Upper lobe of right lung (tissue), 1 donor: ENCODE measurements around the gene WWOX. TPM values are rescaled to one million over a fixed set of nuclear protein-coding genes. Genes with fewer than 3 reads are reported as not detected.

Source experiments
- ATAC-seq: fragments of 200-7000 bp; cut with Tn5 transposase; one replicate; pipeline ENCODE4 v1.9.1; 2020; ENCODE audit warnings: mild to moderate bottlenecking, moderate library complexity
- DNase-seq: peaks from one replicate; pipeline ENCODE4 v3.0.0-alpha.2; 2020
- H3K27ac ChIP-seq: fragments of 200-600 bp; one replicate; pipeline ENCODE4 v1.8.0; 2022
- H3K27me3 ChIP-seq: fragments of 200-600 bp; one replicate; pipeline ENCODE4 v1.8.0; 2022; ENCODE audit warnings: mild to moderate bottlenecking
- H3K36me3 ChIP-seq: fragments of 200-600 bp; one replicate; pipeline ENCODE4 v1.8.0; 2022
- H3K4me1 ChIP-seq: fragments of 200-600 bp; one replicate; pipeline ENCODE4 v1.8.0; 2022
- H3K4me3 ChIP-seq: fragments of 200-600 bp; one replicate; pipeline ENCODE4 v1.8.0; 2022; ENCODE audit warnings: mild to moderate bottlenecking
- H3K9me3 ChIP-seq: fragments of 200-600 bp; one replicate; pipeline ENCODE4 v1.8.0; 2022
- CTCF ChIP-seq: fragments of 200-600 bp; IDR thresholded peaks from one replicate; pipeline ENCODE4 v1.8.0; 2022; ENCODE audit warnings: antibody characterized with exemption
- intact Hi-C: fragments of 100-400 bp; cut with DNase I; formaldehyde crosslinking; loops from one replicate; pipeline ENCODE4 v1.11.0; 2022
- total RNA-seq: library from RNA; stranded (reverse); fragmentation: NEBNext Ultra II Directional; extraction: Animal tissue kit (Norgen Biotek cat#: 25700); gene quantifications from one replicate; pipeline ENCODE4 v1.2.1, GENCODE V29; 2021
- donor health status: DM: no; HTN: yes; CAD: no; lungs with severe emphysema.

Gene WWOX
- total RNA-seq, 1 donor from 2014 or later = 17.0 TPM

DNA sequence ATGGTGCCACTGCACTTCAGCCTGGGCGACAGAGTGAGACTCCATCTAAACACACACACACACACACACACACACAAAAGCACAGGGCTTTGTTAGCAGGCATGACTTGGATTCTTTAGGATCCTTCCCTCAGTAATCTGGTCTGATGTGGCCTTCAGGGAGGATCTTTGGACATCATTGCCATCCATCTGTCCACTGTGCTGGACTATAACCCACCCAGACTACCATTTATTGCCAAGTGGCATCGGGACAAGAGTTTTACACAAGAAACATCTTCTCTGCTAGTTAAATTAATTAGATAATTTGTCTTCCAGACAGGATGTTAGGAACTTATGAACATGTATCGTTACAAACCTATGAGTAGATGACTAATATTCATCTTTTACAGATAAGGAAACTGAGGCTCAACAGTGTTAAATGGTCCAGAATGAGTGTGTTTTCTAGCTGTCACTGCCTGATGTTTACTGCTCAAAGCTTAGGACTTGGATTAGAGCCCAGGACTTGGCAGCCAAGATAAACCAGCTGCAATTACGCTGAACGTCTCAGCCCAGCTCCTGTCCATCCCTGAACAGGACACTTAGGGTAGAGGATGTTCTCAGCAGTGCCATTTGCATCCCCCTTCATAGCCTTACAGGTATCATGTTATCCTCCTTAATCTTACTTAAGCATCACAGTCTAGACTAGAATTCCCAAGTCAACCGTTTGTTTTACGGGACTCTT is 285.8 kb downstream of the WWOX start:
- no peak for TF ChIP-seq CTCF
- no peak for ATAC-seq
- DNase-seq = no peak
- Histone ChIP-seq H3K27ac (no peak overlapping the region), H3K36me3 (no peaks in the 10 kb centered on the region), H3K4me1 (peaks cover 7% of the 10 kb centered on the region), H3K27me3 (no peaks in the 10 kb centered on the region), H3K9me3 (no peaks in the 10 kb centered on the region), H3K4me3 (no peak overlapping the region)
- intact Hi-C loops = no loop called here

DNA sequence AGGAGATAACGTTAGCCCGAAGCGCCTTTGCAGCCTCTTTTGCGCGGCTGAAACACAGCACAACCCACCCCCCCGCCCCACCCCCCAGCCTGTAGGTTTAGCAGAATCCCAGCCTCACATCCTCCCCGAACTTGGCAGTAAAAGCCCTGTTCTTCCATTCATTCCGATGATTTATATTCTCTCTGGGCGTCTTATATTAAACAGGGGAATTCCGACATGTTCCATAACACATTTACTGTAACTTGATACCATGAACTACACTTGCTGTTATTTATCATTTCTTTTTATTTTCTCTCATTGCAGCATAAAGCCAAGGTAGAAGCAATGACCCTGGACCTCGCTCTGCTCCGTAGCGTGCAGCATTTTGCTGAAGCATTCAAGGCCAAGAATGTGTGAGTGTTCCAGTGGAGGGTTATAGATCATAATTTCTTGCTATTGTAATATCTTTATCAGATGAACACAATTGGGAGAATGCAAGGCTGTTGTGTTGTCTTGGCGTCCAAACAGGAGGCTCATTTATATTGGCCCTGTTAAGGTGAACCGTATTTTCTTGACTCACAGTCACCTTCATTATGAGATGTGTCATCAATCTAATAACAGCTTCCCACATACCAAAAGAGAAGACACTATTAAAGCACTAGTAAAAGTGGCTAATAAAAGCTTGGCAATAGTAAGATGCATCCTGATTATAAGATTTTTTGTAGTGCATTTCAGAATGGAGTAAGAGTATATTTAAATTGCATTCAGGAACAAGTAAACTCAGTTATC is 287.3 kb downstream of the WWOX start:
- no peak for ATAC-seq
- Histone ChIP-seq H3K4me1 (peaks cover 7% of the 10 kb centered on the region), H3K27ac (no peak overlapping the region), H3K36me3 (no peaks in the 10 kb centered on the region), H3K27me3 (no peaks in the 10 kb centered on the region), H3K4me3 (no peak overlapping the region), H3K9me3 (no peaks in the 10 kb centered on the region)
- DNase-seq = no peak
- intact Hi-C loops = no loop called here
- no peak for TF ChIP-seq CTCF

DNA sequence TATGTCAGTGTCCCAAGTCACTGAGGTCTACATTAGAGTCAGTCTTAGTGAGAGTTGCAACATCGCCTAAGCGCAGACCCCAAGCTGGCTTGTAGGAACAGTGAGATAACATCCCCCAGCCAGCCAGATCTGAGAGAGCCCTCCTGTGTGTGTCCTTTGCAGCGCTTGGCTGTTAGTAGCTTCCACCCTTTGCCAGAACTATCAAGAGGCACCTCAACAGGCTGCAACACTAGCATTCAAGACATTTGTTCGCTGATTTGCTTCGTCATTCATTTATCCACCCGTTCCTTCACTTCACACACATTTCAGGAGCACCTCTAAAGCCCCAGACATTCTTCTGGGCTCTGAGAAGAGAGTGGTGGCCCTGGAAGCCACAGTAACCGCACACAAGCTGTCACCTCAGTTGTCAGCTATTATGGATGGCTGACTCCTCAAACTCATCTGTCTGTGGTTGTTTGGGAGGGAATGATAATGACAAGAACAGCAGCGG is 289.6 kb downstream of the WWOX start:
- H3K27ac ChIP-seq = no peak overlapping the region
- ATAC-seq (no peak), DNase-seq (no peak)
- TF ChIP-seq CTCF = no peak
- H3K4me1 ChIP-seq = peaks cover 12% of the 10 kb centered on the region
- no peak overlapping the region for H3K4me3 ChIP-seq
- intact Hi-C loops = no loop called here
- no peaks in the 10 kb centered on the region for H3K27me3 ChIP-seq
- no peaks in the 10 kb centered on the region for H3K36me3 ChIP-seq
- no peaks in the 10 kb centered on the region for H3K9me3 ChIP-seq

DNA sequence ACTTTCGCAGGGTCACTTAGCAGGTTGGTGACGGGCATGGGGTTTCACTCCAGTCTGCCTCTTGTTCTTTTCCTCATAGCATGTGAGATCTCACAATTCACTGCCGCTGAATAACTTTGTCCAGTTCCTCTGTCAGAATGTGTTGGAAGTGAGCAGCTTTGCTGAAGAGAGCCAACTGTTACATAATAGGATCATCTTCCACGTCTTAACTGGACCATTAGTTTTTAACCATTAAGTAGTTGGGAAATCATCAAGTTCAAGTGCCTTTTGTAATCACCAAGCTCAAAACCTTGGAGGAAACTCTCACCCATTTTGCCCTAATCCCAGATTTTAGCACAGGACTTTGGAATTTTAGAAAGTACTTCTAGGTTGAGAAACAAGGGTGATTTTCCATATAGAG is 290.6 kb downstream of the WWOX start:
- DNase-seq (no peak), ATAC-seq (no peak)
- no peaks in the 10 kb centered on the region for H3K27me3 ChIP-seq
- H3K9me3 ChIP-seq = no peaks in the 10 kb centered on the region
- no peaks in the 10 kb centered on the region for H3K36me3 ChIP-seq
- intact Hi-C loops = no loop called here
- no peak for TF ChIP-seq CTCF
- no peak overlapping the region for H3K4me3 ChIP-seq
- peaks cover 11% of the 10 kb centered on the region for H3K4me1 ChIP-seq
- H3K27ac ChIP-seq = no peak overlapping the region

DNA sequence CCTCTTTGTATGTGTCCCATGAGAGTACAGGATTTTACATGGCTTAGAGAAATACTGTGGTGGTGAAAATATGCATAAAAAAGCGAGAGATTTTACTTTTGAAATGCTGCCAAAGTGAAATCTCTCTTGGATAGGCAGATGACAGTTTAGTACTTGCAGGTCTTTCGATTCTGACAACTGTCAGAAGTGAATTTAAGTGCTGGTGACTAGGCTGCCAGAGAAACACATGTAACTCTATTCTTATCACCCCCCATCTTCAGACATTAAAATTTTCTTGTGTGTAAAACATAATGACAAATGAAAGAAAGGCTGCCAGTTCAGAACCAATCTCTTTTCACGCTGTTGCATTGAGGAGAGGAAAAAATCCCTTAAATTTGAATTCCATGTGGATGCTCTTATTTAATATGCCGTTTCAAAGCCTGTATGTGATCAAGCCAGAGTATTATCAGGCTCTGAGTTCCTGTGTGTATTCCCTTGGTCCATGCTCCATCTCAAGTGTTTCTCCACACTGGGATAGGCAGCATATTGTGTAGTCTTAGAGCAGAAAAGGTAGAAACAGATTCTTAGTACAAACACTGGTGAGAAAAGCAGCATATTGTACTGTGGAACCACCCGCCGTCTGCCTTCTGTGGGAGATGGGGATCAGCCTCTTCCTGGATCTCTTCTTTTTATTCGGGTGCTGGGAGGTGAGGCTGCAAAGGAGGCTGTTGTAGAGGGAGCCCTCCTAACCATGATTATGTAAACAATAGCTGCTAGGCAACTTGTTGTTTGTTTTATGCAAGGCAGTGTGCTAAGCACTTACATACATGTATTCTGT is 291.3 kb downstream of the WWOX start:
- Histone ChIP-seq H3K27me3 (no peaks in the 10 kb centered on the region), H3K27ac (no peak overlapping the region), H3K4me3 (no peak overlapping the region), H3K4me1 (peaks cover 5% of the 10 kb centered on the region), H3K36me3 (no peaks in the 10 kb centered on the region), H3K9me3 (no peaks in the 10 kb centered on the region)
- TF ChIP-seq CTCF = no peak
- ATAC-seq (peak; percentile 30), DNase-seq (no peak)
- intact Hi-C loops = no loop called here
